HG03097 (cell line): ENCODE data around the gene VPS26A.
A peak's percentile ranks its signal among the peaks of the same experiment; 100 is the strongest.
"Not testable (repeated sequence)": the region's sequence is repeated elsewhere in the genome, so short reads cannot be mapped to it uniquely, and the experiment has no call there.

ENCODE experiments used
- ATAC-seq: cut with Tn5 transposase; IDR thresholded peaks from one replicate; pipeline ENCODE4 v1.9.1; 2021; ENCODE audit not compliant: unreplicated experiment, low FRiP score

VPS26A gene

DNA sequence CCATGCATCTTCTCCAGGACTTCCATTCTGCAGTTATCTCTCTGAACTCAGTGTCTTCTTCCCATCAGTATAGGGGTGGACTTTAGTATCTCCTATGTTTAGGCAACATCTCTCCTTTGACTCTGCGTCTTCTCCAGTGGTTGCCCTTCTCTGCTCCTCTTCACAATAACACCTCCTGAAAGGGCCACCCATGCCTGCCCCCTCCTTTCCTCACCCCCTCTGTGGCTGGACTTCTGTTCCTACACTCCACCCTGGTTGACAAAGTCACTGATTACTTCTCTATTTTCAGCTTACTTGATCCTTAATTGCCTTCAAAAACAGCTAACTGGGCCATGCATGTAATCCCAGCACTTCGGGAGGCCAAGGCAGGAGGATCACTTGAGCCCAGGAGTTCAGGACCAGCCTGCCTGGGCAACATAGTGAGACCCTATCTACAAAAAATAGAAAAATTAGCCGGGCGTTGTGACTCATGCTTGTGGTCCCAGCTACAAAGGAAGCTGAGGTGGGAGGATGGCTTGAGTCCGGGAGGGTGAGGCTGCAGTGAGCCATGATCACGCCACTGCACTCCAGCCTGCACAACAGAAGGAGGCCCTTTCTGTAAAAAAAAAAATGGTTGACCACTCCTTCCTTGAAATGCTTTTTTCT, 22.4 kb upstream of the VPS26A start:
- no peak for ATAC-seq

DNA sequence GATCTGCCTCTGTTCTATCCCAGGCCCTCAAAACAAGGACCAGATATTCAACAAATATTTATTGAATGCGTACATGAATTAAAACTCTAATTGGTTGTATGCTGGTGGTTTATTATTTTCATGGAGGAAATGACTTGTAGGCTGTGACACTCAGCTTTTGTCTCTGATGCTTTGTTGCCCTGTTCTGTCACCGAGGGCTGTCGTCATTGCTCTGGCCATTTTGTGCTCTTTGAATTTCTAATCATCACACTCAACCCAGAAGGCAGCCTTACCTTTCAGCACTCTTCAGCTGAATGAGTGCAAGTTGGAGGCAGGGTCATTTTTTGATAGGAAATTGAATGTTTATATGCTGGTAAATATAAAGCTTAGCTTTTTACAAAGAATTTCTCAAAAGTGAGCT, 21.5 kb upstream of the VPS26A start:
- ATAC-seq, result no peak

DNA sequence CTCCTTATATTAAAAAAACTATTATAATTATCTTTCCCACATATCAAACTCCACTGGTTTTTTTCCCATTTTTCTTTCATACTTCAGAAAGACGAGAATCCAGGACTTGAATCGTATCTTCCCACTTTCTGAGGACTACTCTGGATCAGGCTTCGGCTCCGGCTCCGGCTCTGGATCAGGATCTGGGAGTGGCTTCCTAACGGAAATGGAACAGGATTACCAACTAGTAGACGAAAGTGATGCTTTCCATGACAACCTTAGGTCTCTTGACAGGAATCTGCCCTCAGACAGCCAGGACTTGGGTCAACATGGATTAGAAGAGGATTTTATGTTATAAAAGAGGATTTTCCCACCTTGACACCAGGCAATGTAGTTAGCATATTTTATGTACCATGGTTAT, 20.2 kb upstream of the VPS26A start:
- no peak for ATAC-seq

DNA sequence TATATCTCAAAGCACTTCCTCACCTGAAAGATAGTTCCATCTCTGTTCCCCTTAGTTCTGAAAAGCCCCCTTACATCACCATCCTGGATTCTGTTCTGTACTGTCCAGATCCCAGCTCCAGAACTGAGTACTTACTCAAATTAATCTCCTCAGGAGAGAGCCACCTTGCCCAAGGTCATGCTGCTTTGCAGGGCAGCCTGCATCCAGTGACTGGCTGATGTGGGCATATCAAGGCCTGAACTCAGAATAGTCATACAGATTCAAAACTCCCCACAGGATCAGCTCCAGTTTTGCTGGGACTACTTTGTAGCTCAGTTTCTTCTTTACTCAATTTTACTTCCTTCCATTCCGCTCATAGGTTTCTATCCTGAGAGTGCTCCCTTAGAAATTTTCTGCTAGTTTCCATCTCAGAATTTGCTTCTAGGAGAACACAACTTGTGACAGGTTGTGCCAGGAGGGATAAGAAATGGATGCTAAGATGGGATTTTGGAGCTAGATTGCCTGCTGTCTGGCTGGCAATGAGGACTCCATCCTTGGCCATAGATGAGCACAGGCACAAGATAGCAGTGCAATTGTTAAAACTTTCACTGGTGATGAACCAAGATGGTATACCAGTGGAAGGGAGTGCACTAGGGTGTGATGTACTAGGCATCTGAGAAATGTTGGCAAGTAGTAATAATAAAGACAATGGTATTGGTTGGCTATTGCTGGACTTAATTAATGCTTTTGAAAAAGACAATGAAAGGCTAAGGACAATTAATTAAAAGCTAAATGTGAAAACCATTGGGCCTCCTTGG, 18.8 kb upstream of the VPS26A start:
- ATAC-seq, result no peak

DNA sequence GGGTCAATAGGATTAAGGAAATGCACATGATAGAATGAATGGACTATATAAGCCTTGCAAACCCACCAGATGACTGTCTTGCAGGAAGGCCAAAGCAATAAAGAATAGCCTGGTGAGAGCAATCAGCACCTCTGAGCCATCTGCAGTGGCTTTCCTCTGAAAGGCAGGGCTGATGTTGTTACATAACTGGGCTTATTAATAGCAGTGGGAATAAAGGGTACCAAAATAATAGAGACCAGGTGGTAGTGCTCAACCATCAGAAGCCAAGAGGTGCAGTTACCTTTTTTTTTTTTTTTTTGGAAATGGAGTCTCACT, 16.8 kb upstream of the VPS26A start:
- no peak for ATAC-seq

DNA sequence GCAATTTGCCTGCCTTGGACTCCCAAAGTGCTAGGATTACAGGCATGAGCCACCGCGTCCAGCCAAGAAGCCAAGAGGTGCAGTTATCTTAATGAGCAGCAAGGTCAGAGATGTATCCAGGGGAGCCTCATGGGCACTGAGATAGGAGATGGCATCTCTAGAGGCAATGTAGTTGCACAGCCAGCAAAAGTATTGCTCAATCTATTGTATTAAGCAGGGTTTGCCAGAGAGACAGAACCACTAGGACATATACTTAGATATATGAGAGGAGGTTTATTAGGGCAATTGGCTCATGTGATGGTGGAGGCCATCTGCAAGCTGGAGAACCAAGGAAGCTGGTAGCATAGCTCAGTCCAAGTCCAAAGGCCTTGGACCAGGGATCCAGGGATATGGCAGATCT, 16.3 kb upstream of the VPS26A start:
- no peak for ATAC-seq

DNA sequence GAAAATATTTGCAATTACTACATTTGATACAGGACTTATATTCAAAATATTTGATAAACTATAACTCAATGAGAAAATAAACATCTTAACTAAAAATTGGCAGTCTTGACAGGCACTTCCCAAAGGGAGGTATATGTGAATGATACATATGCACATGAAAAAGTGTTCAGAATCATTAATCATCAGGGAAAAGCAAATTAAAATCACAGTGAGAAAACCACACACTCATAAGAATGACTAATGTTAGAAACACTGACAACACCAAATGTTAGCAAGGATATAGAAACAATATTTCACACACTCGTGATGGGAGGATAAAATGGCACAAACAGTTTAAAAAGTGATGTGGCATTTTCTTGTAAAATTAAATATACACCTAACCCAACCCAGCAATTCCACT, 4.1 kb upstream of the VPS26A start:
- no peak for ATAC-seq

DNA sequence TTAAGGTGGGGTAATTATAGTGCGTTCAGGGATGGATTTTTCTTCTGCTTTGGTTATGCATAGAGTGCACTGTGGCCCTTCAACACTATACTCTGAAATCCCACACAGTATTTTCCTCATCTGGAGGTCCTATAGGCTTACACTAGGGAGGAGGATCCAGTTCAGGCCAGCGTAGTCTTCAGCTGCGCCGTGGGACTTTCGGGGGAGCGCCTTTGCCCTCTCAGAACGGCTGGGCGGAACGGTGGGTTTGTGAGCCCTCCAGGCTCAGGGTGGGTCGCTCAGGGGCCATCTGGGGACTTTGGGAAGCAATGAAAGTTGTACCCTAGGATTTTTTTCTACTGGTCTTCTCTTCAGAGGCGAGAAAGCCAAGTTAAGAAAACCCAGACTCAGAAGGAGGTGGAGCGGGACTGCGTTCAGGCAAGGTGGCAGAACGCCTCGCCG, 652 bp upstream of the VPS26A start:
- peak; percentile 23 for ATAC-seq

DNA sequence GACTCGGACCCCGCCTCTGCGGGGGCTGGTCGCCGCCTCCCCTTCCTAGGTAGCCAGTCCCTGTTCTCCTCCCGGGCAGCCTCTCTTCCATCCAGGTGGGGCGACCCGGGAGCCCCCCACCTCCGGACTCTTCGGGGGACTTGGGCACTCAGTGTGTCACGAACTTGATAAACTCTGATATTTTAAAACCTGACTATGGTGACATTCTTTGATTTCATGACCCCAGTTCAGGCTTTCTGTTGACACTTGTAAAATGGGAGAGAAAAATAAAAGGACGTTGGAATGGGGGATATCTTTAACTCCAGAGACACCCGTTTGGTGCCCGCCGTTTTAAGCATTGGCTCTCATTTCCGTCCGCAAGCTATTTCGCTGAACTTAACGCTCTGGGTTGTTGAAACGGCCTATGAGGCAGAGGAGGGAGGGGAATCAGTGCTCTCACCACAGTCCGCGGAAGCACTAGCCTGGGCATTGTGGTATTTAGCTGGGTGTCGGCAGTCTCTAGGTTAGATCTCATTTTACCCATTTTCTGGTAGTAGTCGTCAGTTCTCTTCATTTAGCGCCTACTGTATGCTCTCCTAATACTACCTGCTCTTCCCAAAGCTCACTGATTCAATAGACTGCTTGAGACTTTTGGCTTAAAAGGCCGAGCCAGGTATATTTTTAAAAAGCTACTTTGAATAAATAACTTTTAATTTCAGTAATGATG, 738 bp downstream of the VPS26A start:
- peak; percentile 23 for ATAC-seq

DNA sequence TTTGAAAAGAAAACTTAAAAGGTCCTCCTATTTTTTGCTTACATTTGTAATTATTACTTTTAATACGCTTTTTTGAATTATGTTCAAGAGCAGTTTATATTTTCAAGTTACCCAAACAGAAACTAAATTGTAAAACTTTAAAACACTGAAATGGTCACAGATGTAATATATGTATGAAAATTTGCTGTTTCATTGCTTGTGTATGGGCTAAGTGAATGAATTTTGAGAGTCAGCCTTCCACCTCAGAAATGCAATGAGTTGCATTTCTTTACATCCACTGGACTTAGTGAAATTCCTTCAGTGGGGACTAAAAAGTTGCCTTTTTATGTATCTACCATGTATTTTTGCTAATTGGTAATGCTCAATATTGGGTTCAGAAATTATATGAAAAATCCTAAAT, 1.6 kb downstream of the VPS26A start:
- no peak for ATAC-seq

DNA sequence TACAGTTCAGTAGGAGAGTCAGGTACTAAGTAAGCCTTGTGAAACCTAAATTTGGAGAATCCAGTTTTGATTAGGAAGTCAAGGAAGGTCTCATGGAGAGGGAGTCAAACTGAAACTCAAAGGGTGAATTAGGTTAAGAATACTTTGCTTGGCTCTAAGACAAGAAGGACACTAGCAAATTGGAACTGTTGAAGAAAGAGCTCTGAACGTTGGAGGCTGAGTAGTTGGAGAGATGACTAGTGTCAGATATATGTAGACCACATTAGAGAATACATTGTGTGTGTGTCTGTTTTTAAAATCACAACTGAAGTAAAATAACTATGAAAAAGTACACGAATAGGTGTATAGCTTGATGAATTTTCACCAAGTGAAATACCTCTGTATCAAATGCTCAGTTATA, 6.3 kb downstream of the VPS26A start:
- ATAC-seq, result no peak

DNA sequence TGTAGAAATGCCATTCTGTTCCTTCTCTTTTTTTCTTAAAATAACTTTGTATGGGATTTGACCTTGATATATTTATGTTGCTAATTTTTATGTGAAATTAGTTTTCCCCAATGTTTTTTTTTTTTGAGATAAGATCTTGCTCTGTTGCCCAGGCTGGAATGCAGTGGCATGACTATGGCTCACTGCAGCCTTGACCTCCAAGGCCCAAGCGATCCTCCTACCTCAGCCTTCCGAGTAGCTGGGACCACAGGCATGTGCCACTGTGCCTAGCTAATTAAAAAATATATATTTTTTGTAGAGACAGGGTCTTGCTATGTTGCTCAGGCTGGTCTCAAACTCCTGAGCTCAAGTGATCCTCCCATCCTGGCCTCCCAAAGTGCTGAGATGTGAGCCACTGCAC, 16.0 kb downstream of the VPS26A start:
- ATAC-seq, result no peak

DNA sequence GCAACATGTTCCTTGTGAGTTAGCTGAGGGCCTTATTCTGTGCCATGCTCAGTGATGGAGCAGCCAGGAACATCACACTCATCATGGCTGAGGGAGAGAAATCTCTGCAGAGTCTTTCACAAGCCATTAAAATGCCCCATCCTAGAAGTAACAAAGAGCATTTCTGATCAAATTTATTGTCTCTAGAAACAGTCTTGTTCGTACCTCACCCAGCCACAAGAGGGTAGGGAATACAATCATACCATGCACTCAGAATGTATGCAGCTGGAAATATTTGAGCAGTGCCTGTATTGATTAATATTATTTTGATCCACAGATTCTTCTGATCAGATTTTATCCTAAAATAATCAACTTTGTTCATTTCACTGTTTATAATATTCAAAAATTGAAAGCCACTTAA, 17.3 kb downstream of the VPS26A start:
- no peak for ATAC-seq

DNA sequence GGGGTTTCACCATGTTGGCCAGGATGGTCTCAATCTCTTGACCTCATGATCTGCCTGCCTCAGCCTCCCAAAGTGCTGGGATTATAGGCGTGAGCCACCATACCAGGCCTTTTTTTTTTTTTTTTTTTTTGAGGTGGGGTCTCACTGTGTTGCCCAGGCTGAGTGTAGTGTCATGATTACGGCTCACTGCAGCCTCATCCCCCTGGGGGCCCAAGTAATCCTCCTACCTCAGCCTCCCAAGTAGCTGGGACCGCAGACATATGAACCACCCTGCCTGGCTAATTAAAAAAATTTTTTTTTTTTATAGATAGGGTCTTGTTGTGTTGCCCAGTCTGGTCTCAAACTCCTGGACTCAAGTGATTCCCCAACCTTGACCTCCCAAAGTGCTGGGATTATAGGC, 18.1 kb downstream of the VPS26A start:
- ATAC-seq, result not testable (repeated sequence)

DNA sequence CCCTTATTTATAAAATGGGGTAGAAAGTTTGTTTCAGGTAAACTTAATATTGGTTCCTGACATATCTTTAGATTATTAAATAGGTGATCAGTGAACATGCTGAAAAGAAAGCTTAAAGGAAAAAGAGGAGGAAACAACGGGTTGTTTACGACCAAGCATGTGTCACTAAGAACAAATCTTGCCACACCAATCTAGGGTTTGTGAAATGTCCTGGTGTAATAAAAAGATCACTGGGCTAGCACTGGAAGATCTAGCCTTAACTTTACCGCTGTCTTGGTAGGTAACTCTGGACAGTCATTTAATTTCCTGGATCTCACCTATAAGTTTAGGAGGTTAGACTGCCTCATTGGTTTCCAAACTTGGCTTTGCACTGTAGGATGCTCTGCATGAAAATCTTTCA, 19.0 kb downstream of the VPS26A start:
- ATAC-seq, result no peak

DNA sequence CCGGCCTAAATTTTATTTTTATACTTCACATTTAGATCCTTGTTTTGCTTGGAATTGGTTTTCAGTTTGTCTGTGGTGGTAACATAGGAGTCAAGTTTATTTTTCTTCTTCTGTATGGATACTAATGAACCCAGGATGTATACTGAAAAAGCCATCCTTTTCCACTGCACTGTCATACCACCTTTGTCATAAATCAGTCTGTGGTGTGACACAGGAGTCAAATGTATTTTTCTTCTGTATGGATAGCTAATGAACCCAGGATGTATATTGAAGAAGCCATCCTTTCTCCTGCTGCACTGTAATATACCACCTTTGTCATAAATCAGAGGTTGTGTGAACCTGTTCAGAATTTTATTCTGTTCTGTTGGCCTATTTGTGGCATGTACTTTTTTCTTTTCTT, 21.4 kb downstream of the VPS26A start:
- no peak for ATAC-seq

DNA sequence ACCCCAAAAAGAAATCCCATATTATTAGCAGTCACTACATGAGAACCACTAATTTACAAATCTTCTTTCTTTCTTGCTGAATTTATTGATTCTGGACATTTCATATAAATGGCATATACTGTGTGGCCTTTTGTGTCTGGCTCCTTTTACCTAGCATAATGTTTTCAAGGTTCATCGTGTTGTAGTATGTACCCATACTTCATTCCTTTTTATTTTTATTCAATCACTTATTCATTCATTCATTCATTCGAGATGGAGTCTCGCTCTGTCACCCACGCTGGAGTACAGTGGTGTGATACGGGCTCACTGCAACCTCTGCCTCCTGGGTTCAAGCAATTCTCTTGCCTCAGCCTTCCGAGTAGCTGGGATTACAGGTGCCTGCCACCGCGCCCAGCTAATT, 21.9 kb downstream of the VPS26A start:
- ATAC-seq, result no peak

DNA sequence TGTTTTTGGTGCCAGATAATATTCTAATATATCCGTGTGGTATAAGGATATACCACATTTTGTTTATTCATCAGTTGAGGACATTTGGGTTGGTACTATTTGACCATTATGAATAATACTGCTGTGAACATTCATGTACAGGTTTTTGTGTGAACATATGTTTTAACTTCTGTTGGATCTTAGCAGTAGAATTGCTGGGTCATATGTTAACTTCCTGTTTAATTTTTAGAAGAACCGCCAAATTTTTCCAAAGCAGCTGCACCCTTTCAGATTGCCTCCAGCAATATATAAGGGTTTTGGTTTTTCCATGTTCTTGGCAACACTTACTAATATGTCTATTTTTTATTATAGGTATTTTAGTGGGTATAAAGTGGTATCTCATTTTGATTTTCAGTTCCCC, 22.8 kb downstream of the VPS26A start:
- no peak for ATAC-seq

DNA sequence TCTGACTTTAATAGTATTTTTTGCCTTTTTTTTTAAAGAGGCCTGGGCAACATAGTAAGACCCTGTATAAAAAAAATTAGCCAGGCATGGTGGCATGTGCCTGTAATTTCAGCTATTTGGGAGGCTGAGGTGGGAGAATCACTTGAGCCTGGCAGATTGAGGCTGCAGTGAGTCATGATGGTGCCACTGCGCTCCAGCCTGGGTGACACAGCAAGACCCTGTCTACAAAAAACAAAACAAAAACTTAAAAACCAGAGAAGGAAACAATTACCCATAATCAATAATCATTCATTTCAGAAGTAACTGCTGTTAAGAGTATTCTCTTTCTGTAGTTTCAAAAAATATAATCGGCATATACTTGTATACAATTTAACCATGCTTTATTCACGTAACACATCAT, 28.0 kb downstream of the VPS26A start:
- ATAC-seq, result no peak

DNA sequence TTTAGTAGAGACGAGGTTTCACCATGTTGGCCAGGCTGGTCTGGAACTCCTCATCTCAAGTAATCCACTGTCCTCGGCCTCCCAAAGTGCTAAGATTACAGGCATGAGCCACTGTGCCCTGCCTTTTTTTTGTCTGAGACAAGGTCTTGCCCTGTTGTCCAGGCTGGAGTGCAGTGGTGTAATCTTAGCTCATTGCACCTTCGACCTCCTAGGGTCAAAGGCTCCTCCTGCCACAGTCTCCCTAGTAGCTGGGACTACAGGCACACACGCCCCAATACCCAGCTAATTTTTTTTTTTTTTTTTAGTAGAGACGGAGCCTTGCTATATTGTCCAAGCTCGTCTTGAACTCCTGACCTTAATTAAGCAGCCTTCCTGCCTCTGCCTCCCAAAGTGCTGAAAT, 29.2 kb downstream of the VPS26A start:
- no peak for ATAC-seq

DNA sequence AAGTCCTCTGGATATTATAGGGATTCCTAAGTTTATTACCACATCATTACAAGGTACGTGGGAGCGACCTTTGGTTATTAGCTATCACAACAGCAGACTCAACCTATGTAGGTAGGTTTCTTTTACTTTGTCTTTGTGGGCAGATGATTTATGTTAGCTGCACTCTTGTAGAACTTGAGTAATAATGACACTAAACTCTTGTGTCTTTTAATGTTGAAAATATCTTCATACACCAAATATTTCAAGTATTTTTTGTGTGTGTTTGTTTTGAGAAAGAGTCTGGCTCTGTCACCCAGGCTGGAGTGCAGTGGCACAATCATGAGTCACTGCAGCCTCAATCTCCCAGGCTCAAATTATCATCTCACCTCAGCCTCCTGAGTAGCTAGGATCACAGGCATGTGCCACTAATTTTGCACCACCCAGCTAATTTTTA, 36.8 kb downstream of the VPS26A start:
- no peak for ATAC-seq

DNA sequence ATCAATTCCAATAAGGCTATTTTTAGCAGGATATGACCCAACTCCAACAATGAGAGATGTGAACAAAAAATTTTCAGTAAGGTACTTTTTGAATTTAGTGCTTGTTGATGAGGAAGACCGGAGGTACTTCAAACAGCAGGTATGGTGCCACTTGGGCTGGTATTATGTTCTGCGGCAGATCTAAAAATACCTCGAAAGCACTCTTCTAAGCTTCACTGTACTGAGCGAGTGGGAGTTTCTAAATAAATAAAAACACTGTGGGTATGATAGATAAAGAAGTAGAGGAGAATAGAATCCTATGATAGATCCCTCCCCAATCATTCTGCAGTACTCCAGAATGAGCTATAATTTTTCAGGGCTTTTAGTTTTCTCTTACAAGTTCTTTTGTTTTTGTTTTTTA, 44.5 kb downstream of the VPS26A start:
- ATAC-seq, result no peak
